Neuron (in vitro differentiated cells): Measurements from ENCODE around the gene MRPL27.

Source experiments
- H2AFZ ChIP-seq: one replicate; pipeline ENCODE4 v1.6.1; 2013; ENCODE audit warnings: low read depth, mild to moderate bottlenecking, inconsistent platforms, low read length, moderate library complexity
- H3K27me3 ChIP-seq: one replicate; pipeline ENCODE4 v1.6.1; 2013; ENCODE audit warnings: low read length; ENCODE audit not compliant: insufficient read depth
- H3K36me3 ChIP-seq: one replicate; pipeline ENCODE4 v1.6.1; 2013; ENCODE audit warnings: low read length; ENCODE audit not compliant: insufficient read depth
- H3K4me1 ChIP-seq: one replicate; pipeline ENCODE4 v1.6.1; 2013; ENCODE audit warnings: low read length; ENCODE audit not compliant: insufficient read depth
- H3K4me3 ChIP-seq: 2 replicates; pipeline ENCODE4 v1.5.1; 2013; ENCODE audit warnings: mild to moderate bottlenecking, low read length, moderate library complexity
- H3K9me3 ChIP-seq: one replicate; pipeline ENCODE4 v1.6.1; 2013; ENCODE audit warnings: low read length

MRPL27 gene

GRCh38 chr17:50322271-50322670 is 50.7 kb downstream of the MRPL27 start:
- H3K27me3 ChIP-seq: peaks cover 10% of the 10 kb centered on the region
- H2AFZ ChIP-seq: no peak overlapping the region
- H3K4me3 ChIP-seq: no peak overlapping the region
- H3K36me3 ChIP-seq: no peaks in the 10 kb centered on the region
- no peaks in the 10 kb centered on the region for H3K4me1 ChIP-seq
- no peaks in the 10 kb centered on the region for H3K9me3 ChIP-seq

GRCh38 chr17:50319306-50320004 is 53.5 kb downstream of the MRPL27 start:
- Histone ChIP-seq H3K4me3 (no peak overlapping the region), H2AFZ (no peak overlapping the region), H3K27me3 (peaks cover 8% of the 10 kb centered on the region), H3K4me1 (no peaks in the 10 kb centered on the region), H3K36me3 (no peaks in the 10 kb centered on the region), H3K9me3 (no peaks in the 10 kb centered on the region)

- H2AFZ ChIP-seq: no peak overlapping the region
- H3K9me3 ChIP-seq: no peaks in the 10 kb centered on the region
- no peak overlapping the region for H3K4me3 ChIP-seq
- H3K4me1 ChIP-seq: no peaks in the 10 kb centered on the region
- H3K27me3 ChIP-seq: peaks cover 7% of the 10 kb centered on the region
- no peaks in the 10 kb centered on the region for H3K36me3 ChIP-seq
These were observed 54.3 kb downstream of the MRPL27 start for GRCh38 chr17:50318501-50319285.
